ENCODE results near the gene C11orf24. TPM values are rescaled to one million over a fixed set of nuclear protein-coding genes. Genes with fewer than 3 reads are reported as not detected.

C11orf24 gene
- total and polyA plus RNA-seq, 9 donors: 14.7 to 47.3 (median 31.8) TPM

DNA sequence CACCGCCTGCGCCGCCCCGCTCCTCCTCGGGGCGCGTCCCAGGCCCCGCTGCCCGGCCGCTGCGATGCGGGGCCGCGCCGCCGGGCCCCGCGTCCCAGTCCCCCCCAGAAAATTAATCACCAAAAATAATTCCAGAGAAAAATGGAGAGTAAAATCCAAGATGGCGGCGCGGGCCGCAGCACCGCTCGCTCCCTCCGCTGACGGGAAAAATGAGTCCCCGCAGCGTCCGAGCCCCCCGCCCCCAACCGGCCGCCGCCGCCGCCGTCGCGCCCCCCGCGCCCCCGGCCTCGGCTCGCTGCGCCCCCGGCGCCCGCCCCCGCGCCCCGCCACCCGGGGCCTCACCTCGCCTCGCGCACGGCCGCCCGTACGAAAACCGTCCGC lies 58.6 kb downstream of the C11orf24 start, which contains the start of gene KMT5B:
Gene KMT5B (minus strand): TSS at position 162 of the 381 bp plus-strand sequence. CDS start 23,220 bp downstream, outside the sequence.
- TF ChIP-seq EP300 (IDR thresholded peaks at IDR 0.05): no peak
- TF ChIP-seq, protein P1, sequence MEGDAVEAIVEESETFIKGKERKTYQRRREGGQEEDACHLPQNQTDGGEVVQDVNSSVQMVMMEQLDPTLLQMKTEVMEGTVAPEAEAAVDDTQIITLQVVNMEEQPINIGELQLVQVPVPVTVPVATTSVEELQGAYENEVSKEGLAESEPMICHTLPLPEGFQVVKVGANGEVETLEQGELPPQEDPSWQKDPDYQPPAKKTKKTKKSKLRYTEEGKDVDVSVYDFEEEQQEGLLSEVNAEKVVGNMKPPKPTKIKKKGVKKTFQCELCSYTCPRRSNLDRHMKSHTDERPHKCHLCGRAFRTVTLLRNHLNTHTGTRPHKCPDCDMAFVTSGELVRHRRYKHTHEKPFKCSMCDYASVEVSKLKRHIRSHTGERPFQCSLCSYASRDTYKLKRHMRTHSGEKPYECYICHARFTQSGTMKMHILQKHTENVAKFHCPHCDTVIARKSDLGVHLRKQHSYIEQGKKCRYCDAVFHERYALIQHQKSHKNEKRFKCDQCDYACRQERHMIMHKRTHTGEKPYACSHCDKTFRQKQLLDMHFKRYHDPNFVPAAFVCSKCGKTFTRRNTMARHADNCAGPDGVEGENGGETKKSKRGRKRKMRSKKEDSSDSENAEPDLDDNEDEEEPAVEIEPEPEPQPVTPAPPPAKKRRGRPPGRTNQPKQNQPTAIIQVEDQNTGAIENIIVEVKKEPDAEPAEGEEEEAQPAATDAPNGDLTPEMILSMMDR (IDR thresholded peaks at IDR 0.05): no peak
- TF ChIP-seq POLR2A (IDR thresholded peaks at IDR 0.05): no peak
- 0 to 1% (median 1%) methylated on average over 31 to 58 of the region's 60 CpGs for WGBS, 3 donors
- no peaks in the 10 kb centered on the region for H3K9me3 ChIP-seq
- no peaks in the 10 kb centered on the region for H3K27me3 ChIP-seq
- peak within 1 kb of the TSS; percentile 75 for H3K4me3 ChIP-seq
- intact Hi-C loops (cut with DNase I): loop anchor here in 3 of 4 donors (5.0 to 10.0 kb wide), 2 partner anchors 84 to 232 kb away; no protein-coding TSS in a partner anchor
- peaks cover 16% of the 10 kb centered on the region for H3K4me1 ChIP-seq (ENCODE audit: insufficient read depth)
- peak within 1 kb of the TSS; percentile 96 to 100 for H3K27ac ChIP-seq
- peak; percentile 68 to 84 (median 74) for DNase-seq
- no peaks in the 10 kb centered on the region for H3K36me3 ChIP-seq

DNA sequence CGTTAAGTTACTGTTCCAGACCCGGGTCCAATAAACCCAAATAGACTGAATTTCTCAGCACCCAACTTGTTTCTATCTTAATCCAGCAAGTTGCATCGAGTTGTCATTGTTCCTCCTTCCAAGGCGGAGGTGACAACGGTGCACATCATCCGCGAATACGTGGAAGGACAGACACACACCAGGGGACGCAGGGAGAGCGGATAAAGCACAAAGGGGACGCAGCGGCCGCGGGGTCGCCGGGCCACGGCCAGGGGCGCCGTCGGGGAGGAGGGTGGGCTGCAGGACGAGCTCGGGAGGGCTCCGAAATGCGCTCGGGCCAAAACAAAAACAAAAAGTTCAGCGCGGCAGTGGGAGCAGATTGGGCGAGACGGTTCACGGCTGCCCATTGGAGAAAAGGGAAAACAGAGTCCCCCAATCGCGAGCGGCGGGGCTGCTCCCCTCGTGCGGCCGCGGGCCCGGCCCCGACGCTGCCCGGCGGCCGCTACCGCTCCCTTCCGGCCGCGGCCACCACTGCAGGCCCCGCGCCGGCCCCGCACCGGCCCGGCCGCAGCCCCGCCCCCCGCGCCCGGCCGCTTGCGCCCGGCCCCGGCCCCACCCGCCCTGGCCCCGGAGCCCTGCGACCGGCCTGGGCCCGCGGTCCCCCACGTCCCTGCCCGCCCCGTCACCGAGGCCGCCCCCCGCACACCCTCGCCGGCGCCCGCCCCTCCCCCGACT lies 59.2 kb downstream of the C11orf24 start:
- H3K9me3 ChIP-seq: no peaks in the 10 kb centered on the region

GRCh38 chr11:68211546-68211945 lies 60.2 kb downstream of the C11orf24 start:
- 18 to 24% (median 21%) methylated on average over 14 of the region's 14 CpGs for WGBS, 3 donors
- Histone ChIP-seq H3K27me3 (no peaks in the 10 kb centered on the region), H3K27ac (no peak overlapping the region), H3K4me3 (peak overlapping the region; percentile 75), H3K36me3 (no peaks in the 10 kb centered on the region), H3K9me3 (no peaks in the 10 kb centered on the region), H3K4me1 (ENCODE audit: insufficient read depth) (peaks cover 16% of the 10 kb centered on the region)
- TF ChIP-seq, protein P1 (IDR thresholded peaks at IDR 0.05): no peak
- no peak for TF ChIP-seq POLR2A (IDR thresholded peaks at IDR 0.05)
- no peak for DNase-seq
- intact Hi-C loops (cut with DNase I): loop anchor here in 3 of 4 donors (5.0 to 10.0 kb wide), 2 partner anchors 86 to 233 kb away; no protein-coding TSS in a partner anchor

More for the DNA sequence above, 59.2 kb downstream of the C11orf24 start:
- intact Hi-C loops (cut with DNase I): loop anchor here in 3 of 4 donors (5.0 to 10.0 kb wide), 2 partner anchors 85 to 232 kb away; no protein-coding TSS in a partner anchor
- DNase-seq: peak; percentile 71 to 84 (median 78)
- peak overlapping the region; percentile 96 to 100 for H3K27ac ChIP-seq
- H3K4me3 ChIP-seq: peak overlapping the region; percentile 75
- no peaks in the 10 kb centered on the region for H3K36me3 ChIP-seq
- WGBS, 3 donors: 0 to 1% (median 1%) methylated on average over 50 to 76 of the region's 80 CpGs
- peaks cover 16% of the 10 kb centered on the region for H3K4me1 ChIP-seq (ENCODE audit: insufficient read depth)
- no peaks in the 10 kb centered on the region for H3K27me3 ChIP-seq
- TF ChIP-seq, protein P1 (IDR thresholded peaks at IDR 0.05): peak in 2 of 3 donors; percentile 31 to 38
- TF ChIP-seq POLR2A (IDR thresholded peaks at IDR 0.05) (peak; percentile 10), EP300 (IDR thresholded peaks at IDR 0.05) (no peak)

Other genes with a start within 250 kb of the C11orf24 start
- 100 to 1,000 TPM in 5 of 7 donors, 10 to 100 TPM in 2; 95.6 to 163 (median 107) TPM for gene NDUFS8, start 241.3 kb downstream of the C11orf24 start, total RNA-seq
- gene NDUFS8, start 241.3 kb downstream of the C11orf24 start, polyA plus RNA-seq: 10 to 100 TPM; 15.3 to 80.1 TPM
- gene TCIRG1, start 232.9 kb downstream of the C11orf24 start, total RNA-seq: 100 to 1,000 TPM in 2 of 7 donors, 10 to 100 TPM in 5; 55.8 to 109 (median 78.6) TPM
- 10 to 100 TPM in 1 of 2 donors, 1 to 10 TPM in 1; 2.2 to 77.4 TPM for gene TCIRG1, start 232.9 kb downstream of the C11orf24 start, polyA plus RNA-seq
- gene CHKA, start 150.6 kb downstream of the C11orf24 start, total RNA-seq: 10 to 100 TPM; 20.7 to 45.3 (median 31.4) TPM
- gene CHKA, start 150.6 kb downstream of the C11orf24 start, polyA plus RNA-seq: 10 to 100 TPM; 15.6 to 26.3 TPM
- 10 to 100 TPM; 25.5 to 59.1 (median 50.6) TPM for gene KMT5B, start 58.7 kb downstream of the C11orf24 start, total RNA-seq
- gene KMT5B, start 58.7 kb downstream of the C11orf24 start, polyA plus RNA-seq: 10 to 100 TPM; 25.5 to 36.8 TPM
- gene LRP5, start 40.6 kb upstream of the C11orf24 start, total RNA-seq: 10 to 100 TPM; 21.8 to 63.8 (median 52.9) TPM
- 10 to 100 TPM in 1 of 2 donors, 1 to 10 TPM in 1; 3.1 to 47.2 TPM for gene LRP5, start 40.6 kb upstream of the C11orf24 start, polyA plus RNA-seq
- 100 to 1,000 TPM in 6 of 7 donors, 10 to 100 TPM in 1; 98.4 to 122 (median 114) TPM for gene PPP6R3, start 188.8 kb upstream of the C11orf24 start, total RNA-seq
- gene PPP6R3, start 188.8 kb upstream of the C11orf24 start, polyA plus RNA-seq: 10 to 100 TPM; 36.4 to 47.7 TPM